AG04450 (cell line): ENCODE data around the gene EGR1. TPM values are rescaled to one million over a fixed set of nuclear protein-coding genes. Genes with fewer than 3 reads are reported as not detected.

Experiments used
- CTCF ChIA-PET: fragments of 300-600, 350-600 bp; formaldehyde crosslinking; extraction: SDS; loops from one replicate; lab custom pipeline; 2022; ENCODE audit warnings: antibody characterized with exemption, inconsistent platforms; lab: Charles Lee
- POLR2A ChIA-PET: fragments of 350-600 bp; formaldehyde crosslinking; extraction: SDS; loops from one replicate; lab custom pipeline; 2021; ENCODE audit warnings: antibody characterized with exemption, inconsistent platforms; lab: Yijun Ruan, JAX
- DNase-seq: peaks from one replicate; pipeline ENCODE4 v3.0.0-alpha.2; 2011; ENCODE audit warnings: low read depth, low spot score
- H3K27ac ChIP-seq: one replicate; pipeline ENCODE4 v1.5.1; 2012; ENCODE audit warnings: low read depth, low read length, control low read depth
- H3K27me3 ChIP-seq: one replicate; pipeline ENCODE4 v1.6.0; 2012; ENCODE audit warnings: low read length; ENCODE audit not compliant: control insufficient read depth, insufficient read depth
- H3K4me3 ChIP-seq: 2 replicates; pipeline ENCODE4 v1.5.1; 2011; ENCODE audit warnings: mild to moderate bottlenecking, low read depth, low read length, control low read depth
- H3K9me3 ChIP-seq: 2 replicates; pipeline ENCODE4 v1.5.1; 2012; ENCODE audit warnings: low read length; ENCODE audit not compliant: control insufficient read depth, insufficient read depth
- polyA plus RNA-seq: library from polyadenylated mRNA; depleted of rRNA; stranded (reverse); fragments of >200 nt; gene quantifications from 2 replicates; pipeline ENCODE4 v1.2.3, GENCODE V29; 2011
- TF ChIP-seq, protein P1 (sequence below): IDR thresholded peaks from 2 replicates; pipeline ENCODE4 v1.5.1; 2011; ENCODE audit warnings: low read depth, low read length, control low read depth, inconsistent platforms

Gene EGR1
- polyA plus RNA-seq, 1 experiment, result 17.0 TPM

DNA sequence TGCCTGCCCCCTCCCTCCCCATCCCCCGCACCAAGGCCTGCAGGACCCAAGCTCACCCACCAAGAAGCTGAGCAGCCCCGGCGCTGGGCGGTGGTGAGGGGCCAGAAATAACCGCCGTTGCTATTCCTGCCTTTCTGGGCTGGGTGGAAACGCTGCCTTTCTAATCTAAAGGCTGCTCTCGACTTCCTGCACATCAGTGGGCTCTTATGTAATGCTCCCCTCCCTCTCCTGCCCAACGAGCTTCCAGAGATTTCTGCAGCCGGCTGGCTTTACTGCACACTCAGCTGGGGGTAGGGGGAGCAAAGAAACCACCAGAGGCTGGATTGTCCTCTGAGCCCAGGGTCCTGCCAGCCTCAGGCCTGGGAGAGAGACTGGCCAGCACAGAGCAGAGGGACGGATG is 6.9 kb upstream of the EGR1 start:
- DNase-seq, result no peak
- TF ChIP-seq, protein P1, sequence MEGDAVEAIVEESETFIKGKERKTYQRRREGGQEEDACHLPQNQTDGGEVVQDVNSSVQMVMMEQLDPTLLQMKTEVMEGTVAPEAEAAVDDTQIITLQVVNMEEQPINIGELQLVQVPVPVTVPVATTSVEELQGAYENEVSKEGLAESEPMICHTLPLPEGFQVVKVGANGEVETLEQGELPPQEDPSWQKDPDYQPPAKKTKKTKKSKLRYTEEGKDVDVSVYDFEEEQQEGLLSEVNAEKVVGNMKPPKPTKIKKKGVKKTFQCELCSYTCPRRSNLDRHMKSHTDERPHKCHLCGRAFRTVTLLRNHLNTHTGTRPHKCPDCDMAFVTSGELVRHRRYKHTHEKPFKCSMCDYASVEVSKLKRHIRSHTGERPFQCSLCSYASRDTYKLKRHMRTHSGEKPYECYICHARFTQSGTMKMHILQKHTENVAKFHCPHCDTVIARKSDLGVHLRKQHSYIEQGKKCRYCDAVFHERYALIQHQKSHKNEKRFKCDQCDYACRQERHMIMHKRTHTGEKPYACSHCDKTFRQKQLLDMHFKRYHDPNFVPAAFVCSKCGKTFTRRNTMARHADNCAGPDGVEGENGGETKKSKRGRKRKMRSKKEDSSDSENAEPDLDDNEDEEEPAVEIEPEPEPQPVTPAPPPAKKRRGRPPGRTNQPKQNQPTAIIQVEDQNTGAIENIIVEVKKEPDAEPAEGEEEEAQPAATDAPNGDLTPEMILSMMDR, result no peak
- H3K27me3 ChIP-seq, result peaks cover 2% of the 10 kb centered on the region
- ChIA-PET POLR2A (no interaction called here), CTCF (interaction anchor here (1.0 kb wide), 2 partner anchors 8 to 10 kb away, joined by 5 to 6 read pairs; no protein-coding TSS in a partner anchor)
- H3K4me3 ChIP-seq, result no peak overlapping the region
- no peak overlapping the region for H3K27ac ChIP-seq
- no peaks in the 10 kb centered on the region; the same call in 1 of the 2 replicates for H3K9me3 ChIP-seq

DNA sequence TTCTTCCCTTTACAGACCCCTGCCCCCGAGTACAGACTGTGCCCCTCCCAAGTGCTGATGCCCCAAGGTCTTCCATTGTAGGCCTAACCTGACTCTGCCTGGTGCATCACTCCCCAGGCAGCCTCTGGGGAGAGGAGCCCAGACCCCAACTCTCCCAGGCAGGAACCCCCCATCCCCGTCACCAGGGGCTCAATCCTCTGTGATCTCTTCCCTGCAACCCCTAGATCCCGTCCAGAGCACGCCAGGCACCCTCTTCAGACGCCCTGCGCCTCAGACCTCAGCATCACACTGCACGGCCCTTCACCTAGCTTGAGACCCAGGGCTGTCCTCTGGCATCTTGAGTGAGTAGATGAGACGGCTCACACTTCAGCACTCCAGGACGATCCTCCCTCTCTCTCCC is 6.4 kb upstream of the EGR1 start:
- H3K9me3 ChIP-seq, result no peaks in the 10 kb centered on the region; the same call in 1 of the 2 replicates
- ChIA-PET POLR2A (no interaction called here), CTCF (interaction anchor here (1.0 kb wide), 1 partner anchor 9 kb away, joined by 5 read pairs; no protein-coding TSS in a partner anchor)
- TF ChIP-seq, protein P1, result no peak
- no peak overlapping the region for H3K27ac ChIP-seq
- peaks cover 2% of the 10 kb centered on the region for H3K27me3 ChIP-seq
- H3K4me3 ChIP-seq, result no peak overlapping the region
- DNase-seq, result no peak

GRCh38 chr5:138459311-138459933 is 5.9 kb upstream of the EGR1 start:
- Histone ChIP-seq H3K4me3 (no peak overlapping the region), H3K27me3 (peaks cover 2% of the 10 kb centered on the region), H3K27ac (no peak overlapping the region), H3K9me3 (no peaks in the 10 kb centered on the region; the same call in 1 of the 2 replicates)
- ChIA-PET CTCF (no interaction called here), POLR2A (no interaction called here)
- DNase-seq, result no peak
- TF ChIP-seq, protein P1, result no peak

DNA sequence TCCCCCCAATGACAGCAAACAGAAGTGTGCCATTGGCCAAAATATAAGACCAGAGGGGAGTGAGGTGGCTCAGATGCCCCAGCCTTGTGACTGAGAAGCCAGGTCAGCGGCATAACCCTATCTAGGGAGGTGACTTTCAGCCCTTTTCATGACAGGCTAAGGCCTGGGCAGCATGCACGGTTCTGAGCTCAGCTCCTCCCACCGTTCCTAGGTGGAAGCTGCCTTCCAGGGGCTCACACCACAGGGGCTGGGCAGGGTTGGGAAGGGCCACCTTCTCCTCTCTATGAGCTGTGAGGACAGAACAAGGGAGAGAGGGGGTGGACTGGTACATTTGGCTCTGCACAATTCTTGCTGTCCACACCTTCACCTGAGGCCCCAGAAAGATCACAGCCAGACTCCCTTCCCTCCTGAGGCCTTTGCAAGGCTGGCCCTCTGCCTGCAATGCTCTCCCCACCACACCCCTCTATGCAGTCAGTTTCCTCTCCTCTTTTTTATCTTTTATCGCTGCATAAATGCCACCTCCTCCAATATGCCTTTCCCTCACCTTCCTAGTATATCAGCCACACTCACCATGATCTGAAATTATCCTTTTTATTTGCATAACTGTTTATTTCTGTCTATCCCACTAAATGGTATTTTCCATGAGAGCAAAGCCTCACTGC is 5.1 kb upstream of the EGR1 start:
- TF ChIP-seq, protein P1, result no peak
- POLR2A ChIA-PET, result interaction anchor here (0.5 kb wide), 1 partner anchor 26 kb away, joined by 9 read pairs; no protein-coding TSS in a partner anchor
- H3K27ac ChIP-seq, result no peak overlapping the region
- CTCF ChIA-PET, result interaction anchor here (1.9 to 3.6 kb wide), 2 partner anchors 10 to 44 kb away, joined by 6 to 28 read pairs; no protein-coding TSS in a partner anchor
- H3K4me3 ChIP-seq, result no peak overlapping the region
- H3K9me3 ChIP-seq, result no peaks in the 10 kb centered on the region; the same call in 1 of the 2 replicates
- no peak for DNase-seq
- H3K27me3 ChIP-seq, result peaks cover 2% of the 10 kb centered on the region
